ENCODE data around the gene VPS37D. TPM values are rescaled to one million over a fixed set of nuclear protein-coding genes. Genes with fewer than 3 reads are reported as not detected.

The VPS37D gene
- total and polyA plus RNA-seq, 2 experiments from 2014 or later, result 14.6 to 32.0 TPM

- TF ChIP-seq, protein P1, sequence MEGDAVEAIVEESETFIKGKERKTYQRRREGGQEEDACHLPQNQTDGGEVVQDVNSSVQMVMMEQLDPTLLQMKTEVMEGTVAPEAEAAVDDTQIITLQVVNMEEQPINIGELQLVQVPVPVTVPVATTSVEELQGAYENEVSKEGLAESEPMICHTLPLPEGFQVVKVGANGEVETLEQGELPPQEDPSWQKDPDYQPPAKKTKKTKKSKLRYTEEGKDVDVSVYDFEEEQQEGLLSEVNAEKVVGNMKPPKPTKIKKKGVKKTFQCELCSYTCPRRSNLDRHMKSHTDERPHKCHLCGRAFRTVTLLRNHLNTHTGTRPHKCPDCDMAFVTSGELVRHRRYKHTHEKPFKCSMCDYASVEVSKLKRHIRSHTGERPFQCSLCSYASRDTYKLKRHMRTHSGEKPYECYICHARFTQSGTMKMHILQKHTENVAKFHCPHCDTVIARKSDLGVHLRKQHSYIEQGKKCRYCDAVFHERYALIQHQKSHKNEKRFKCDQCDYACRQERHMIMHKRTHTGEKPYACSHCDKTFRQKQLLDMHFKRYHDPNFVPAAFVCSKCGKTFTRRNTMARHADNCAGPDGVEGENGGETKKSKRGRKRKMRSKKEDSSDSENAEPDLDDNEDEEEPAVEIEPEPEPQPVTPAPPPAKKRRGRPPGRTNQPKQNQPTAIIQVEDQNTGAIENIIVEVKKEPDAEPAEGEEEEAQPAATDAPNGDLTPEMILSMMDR (IDR thresholded peaks at IDR 0.05; ENCODE audit: low read depth, low read length), result no peak
- H3K4me1 ChIP-seq (ENCODE audit: low read depth), result peaks cover 11% of the 10 kb centered on the region
Observed at GRCh38 chr7:73679709-73680108, 12.1 kb downstream of the VPS37D start.

GRCh38 chr7:73680501-73680900, 12.9 kb downstream of the VPS37D start:
- TF ChIP-seq, protein P1 (IDR thresholded peaks at IDR 0.05; ENCODE audit: low read depth, low read length), result no peak
- no peak for DNase-seq (ENCODE audit: low read depth in 1 of 2, low spot score in 1 of 2)
- Histone ChIP-seq H3K27me3 (no peaks in the 10 kb centered on the region), H3K9me3 (ENCODE audit: low read depth) (no peaks in the 10 kb centered on the region), H3K4me3 (no peak overlapping the region), H3K36me3 (peaks cover 2% of the 10 kb centered on the region), H3K27ac (no peak overlapping the region), H3K4me1 (ENCODE audit: low read depth) (peaks cover 11% of the 10 kb centered on the region)

More at GRCh38 chr7:73679709-73680108, 12.1 kb downstream of the VPS37D start:
- Histone ChIP-seq H3K27me3 (no peaks in the 10 kb centered on the region), H3K4me3 (no peak overlapping the region), H3K27ac (peak overlapping the region; percentile 87), H3K36me3 (peaks cover 2% of the 10 kb centered on the region), H3K9me3 (ENCODE audit: low read depth) (no peaks in the 10 kb centered on the region)
- no peak for DNase-seq (ENCODE audit: low read depth in 1 of 2, low spot score in 1 of 2)

- Histone ChIP-seq H3K4me3 (no peak overlapping the region), H3K36me3 (peaks cover 2% of the 10 kb centered on the region), H3K4me1 (ENCODE audit: low read depth) (peaks cover 11% of the 10 kb centered on the region), H3K27ac (no peak overlapping the region), H3K27me3 (no peaks in the 10 kb centered on the region), H3K9me3 (ENCODE audit: low read depth) (no peaks in the 10 kb centered on the region)
- TF ChIP-seq, protein P1 (IDR thresholded peaks at IDR 0.05; ENCODE audit: low read depth, low read length), result no peak
- peak in 1 of 2 donors; percentile 33 for DNase-seq (ENCODE audit: low read depth in 1 of 2, low spot score in 1 of 2)
Observed at GRCh38 chr7:73681031-73681430, 13.4 kb downstream of the VPS37D start.

DNA sequence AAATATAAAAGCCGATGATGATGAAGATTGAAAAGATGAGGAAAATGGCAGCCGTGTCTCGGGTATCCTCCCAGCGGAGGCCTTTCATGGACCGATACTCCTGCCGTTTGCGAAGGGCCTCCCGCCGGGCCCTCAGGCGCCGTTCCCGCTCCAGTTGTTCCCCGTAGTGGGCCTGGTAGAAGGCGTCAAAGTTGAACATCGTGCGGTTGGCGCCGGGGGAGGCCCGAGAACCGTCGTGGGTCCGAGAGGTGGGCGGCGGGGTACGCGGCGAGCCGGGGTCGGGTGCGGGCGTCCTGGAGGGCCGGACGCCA, 15.1 kb downstream of the VPS37D start:
- DNase-seq (ENCODE audit: low read depth in 1 of 2, low spot score in 1 of 2), result no peak
- Histone ChIP-seq H3K4me1 (ENCODE audit: low read depth) (peaks cover 11% of the 10 kb centered on the region), H3K4me3 (peak overlapping the region; percentile 80), H3K36me3 (peaks cover 15% of the 10 kb centered on the region), H3K27me3 (no peaks in the 10 kb centered on the region), H3K27ac (peak overlapping the region; percentile 92), H3K9me3 (ENCODE audit: low read depth) (no peaks in the 10 kb centered on the region)
- TF ChIP-seq, protein P1 (IDR thresholded peaks at IDR 0.05; ENCODE audit: low read depth, low read length), result no peak

DNA sequence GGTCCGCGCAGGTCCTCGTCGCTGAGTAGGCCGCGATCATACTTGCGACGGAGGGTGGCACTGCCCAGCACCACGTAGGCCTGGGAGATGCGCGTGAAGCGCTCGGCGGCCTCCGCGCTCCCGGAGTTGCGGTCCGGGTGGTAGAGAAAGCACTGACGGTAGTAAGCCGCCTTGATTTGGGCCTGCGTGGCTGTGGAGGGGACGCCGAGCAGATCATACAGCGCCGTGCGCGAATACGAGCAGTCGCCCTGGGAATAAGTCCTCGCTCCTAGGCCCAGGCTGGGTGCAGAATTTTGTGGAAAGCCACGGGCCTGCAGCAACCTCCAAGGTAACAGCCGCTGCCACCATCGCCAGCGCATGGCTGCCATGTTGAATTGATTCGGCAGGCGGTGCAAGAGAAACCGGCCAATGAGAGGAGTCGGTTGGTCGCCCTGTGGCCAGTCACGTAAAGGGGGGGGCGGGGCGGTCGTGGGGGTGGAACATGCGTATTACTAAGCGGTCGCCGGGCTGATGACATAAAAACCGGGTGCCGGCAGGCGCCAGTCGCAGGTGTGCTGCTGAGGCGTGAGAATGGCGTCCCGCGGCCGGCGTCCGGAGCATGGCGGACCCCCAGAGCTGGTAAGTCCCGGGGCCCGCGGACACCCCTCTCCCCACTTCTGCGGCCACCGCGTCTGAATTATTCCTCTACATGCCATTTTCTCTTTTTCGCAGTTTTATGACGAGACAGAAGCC, 15.6 kb downstream of the VPS37D start, which contains the start of the genes BUD23 and DNAJC30:
Gene BUD23, plus strand, starts transcription at position 542 of the 732 bp plus-strand sequence. Its CDS starts 29 bp downstream, at position 571.
Gene DNAJC30, minus strand, starts transcription at position 398 of the 732 bp plus-strand sequence. Its CDS starts 30 bp downstream, at position 368.
- peak within 1 kb of the TSS; percentile 92 for H3K27ac ChIP-seq
- peak; percentile 96 to 98 for DNase-seq (ENCODE audit: low read depth in 1 of 2, low spot score in 1 of 2)
- TF ChIP-seq, protein P1 (IDR thresholded peaks at IDR 0.05; ENCODE audit: low read depth, low read length), result no peak

More for the DNA sequence above, 15.6 kb downstream of the VPS37D start, which contains the start of the genes BUD23 and DNAJC30:
- peaks cover 16% of the 10 kb centered on the region for H3K36me3 ChIP-seq
- no peaks in the 10 kb centered on the region for H3K27me3 ChIP-seq
- H3K4me3 ChIP-seq, result peak within 1 kb of the TSS; percentile 80
- no peaks in the 10 kb centered on the region for H3K9me3 ChIP-seq (ENCODE audit: low read depth)
- peaks cover 11% of the 10 kb centered on the region for H3K4me1 ChIP-seq (ENCODE audit: low read depth)
